AG04450 (cell line): ENCODE data around the gene PLPP1. TPM values are rescaled to one million over a fixed set of nuclear protein-coding genes. Genes with fewer than 3 reads are reported as not detected.
"Not testable (repeated sequence)": the region's sequence is repeated elsewhere in the genome, so short reads cannot be mapped to it uniquely, and the experiment has no call there.

ENCODE experiments used
- CTCF ChIA-PET: fragments of 300-600, 350-600 bp; formaldehyde crosslinking; extraction: SDS; loops from one replicate; lab custom pipeline; 2022; ENCODE audit warnings: antibody characterized with exemption, inconsistent platforms; lab: Charles Lee
- POLR2A ChIA-PET: fragments of 350-600 bp; formaldehyde crosslinking; extraction: SDS; loops from one replicate; lab custom pipeline; 2021; ENCODE audit warnings: antibody characterized with exemption, inconsistent platforms; lab: Yijun Ruan, JAX
- DNase-seq: peaks from one replicate; pipeline ENCODE4 v3.0.0-alpha.2; 2011; ENCODE audit warnings: low read depth, low spot score
- H3K27ac ChIP-seq: one replicate; pipeline ENCODE4 v1.5.1; 2012; ENCODE audit warnings: low read depth, low read length, control low read depth
- H3K27me3 ChIP-seq: one replicate; pipeline ENCODE4 v1.6.0; 2012; ENCODE audit warnings: low read length; ENCODE audit not compliant: control insufficient read depth, insufficient read depth
- H3K4me3 ChIP-seq: 2 replicates; pipeline ENCODE4 v1.5.1; 2011; ENCODE audit warnings: mild to moderate bottlenecking, low read depth, low read length, control low read depth
- H3K9me3 ChIP-seq: 2 replicates; pipeline ENCODE4 v1.5.1; 2012; ENCODE audit warnings: low read length; ENCODE audit not compliant: control insufficient read depth, insufficient read depth
- polyA plus RNA-seq: library from polyadenylated mRNA; depleted of rRNA; stranded (reverse); fragments of >200 nt; gene quantifications from 2 replicates; pipeline ENCODE4 v1.2.3, GENCODE V29; 2011
- TF ChIP-seq, protein P1 (sequence below): IDR thresholded peaks from 2 replicates; pipeline ENCODE4 v1.5.1; 2011; ENCODE audit warnings: low read depth, low read length, control low read depth, inconsistent platforms

PLPP1 gene
- polyA plus RNA-seq, 1 experiment = 54.9 TPM

- TF ChIP-seq, protein P1, sequence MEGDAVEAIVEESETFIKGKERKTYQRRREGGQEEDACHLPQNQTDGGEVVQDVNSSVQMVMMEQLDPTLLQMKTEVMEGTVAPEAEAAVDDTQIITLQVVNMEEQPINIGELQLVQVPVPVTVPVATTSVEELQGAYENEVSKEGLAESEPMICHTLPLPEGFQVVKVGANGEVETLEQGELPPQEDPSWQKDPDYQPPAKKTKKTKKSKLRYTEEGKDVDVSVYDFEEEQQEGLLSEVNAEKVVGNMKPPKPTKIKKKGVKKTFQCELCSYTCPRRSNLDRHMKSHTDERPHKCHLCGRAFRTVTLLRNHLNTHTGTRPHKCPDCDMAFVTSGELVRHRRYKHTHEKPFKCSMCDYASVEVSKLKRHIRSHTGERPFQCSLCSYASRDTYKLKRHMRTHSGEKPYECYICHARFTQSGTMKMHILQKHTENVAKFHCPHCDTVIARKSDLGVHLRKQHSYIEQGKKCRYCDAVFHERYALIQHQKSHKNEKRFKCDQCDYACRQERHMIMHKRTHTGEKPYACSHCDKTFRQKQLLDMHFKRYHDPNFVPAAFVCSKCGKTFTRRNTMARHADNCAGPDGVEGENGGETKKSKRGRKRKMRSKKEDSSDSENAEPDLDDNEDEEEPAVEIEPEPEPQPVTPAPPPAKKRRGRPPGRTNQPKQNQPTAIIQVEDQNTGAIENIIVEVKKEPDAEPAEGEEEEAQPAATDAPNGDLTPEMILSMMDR = no peak
- DNase-seq = no peak
- Histone ChIP-seq H3K27me3 (no peaks in the 10 kb centered on the region), H3K4me3 (no peak overlapping the region), H3K27ac (no peak overlapping the region), H3K9me3 (no peaks in the 10 kb centered on the region)
- ChIA-PET CTCF (interaction anchor here (1.3 kb wide), 1 partner anchor 182 kb away, joined by 5 read pairs; no protein-coding TSS in a partner anchor), POLR2A (no interaction called here)
Observed at GRCh38 chr5:55509796-55510522, 24.8 kb downstream of the PLPP1 start.

GRCh38 chr5:55509097-55509496 is 25.7 kb downstream of the PLPP1 start:
- TF ChIP-seq, protein P1 = no peak
- Histone ChIP-seq H3K4me3 (no peak overlapping the region), H3K27ac (no peak overlapping the region), H3K9me3 (no peaks in the 10 kb centered on the region), H3K27me3 (no peaks in the 10 kb centered on the region)
- CTCF ChIA-PET = interaction anchor here (1.3 kb wide), 1 partner anchor 183 kb away, joined by 5 read pairs; no protein-coding TSS in a partner anchor
- DNase-seq = no peak
- POLR2A ChIA-PET = no interaction called here

GRCh38 chr5:55507574-55507973 is 27.2 kb downstream of the PLPP1 start:
- Histone ChIP-seq H3K9me3 (no peaks in the 10 kb centered on the region), H3K27me3 (no peaks in the 10 kb centered on the region), H3K4me3 (no peak overlapping the region), H3K27ac (no peak overlapping the region)
- CTCF ChIA-PET = interaction anchor here (0.6 kb wide), 1 partner anchor 80 kb away, joined by 3 read pairs; no protein-coding TSS in a partner anchor
- POLR2A ChIA-PET = no interaction called here
- TF ChIP-seq, protein P1 = no peak
- no peak for DNase-seq

DNA sequence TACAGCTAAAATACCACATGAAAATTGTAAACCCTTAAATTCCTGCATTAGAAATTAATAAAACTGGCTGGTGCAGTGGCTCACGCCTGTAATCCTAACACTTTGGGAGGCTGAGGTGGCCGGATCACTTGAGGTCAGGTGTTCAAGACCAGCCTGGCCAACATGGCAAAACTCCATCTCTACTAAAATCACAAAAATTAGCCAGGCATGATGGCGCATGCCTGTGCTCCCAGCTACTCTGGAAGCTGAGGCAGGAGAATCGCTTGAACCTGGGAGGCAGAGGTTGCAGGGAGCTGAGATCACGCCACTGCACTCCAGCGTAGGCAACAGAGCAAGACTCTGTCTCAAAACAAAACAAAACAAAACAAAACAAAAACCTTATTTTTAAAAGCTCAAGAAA is 29.1 kb downstream of the PLPP1 start:
- ChIA-PET CTCF (interaction anchor here (0.6 kb wide), 2 partner anchors 32 to 48 kb away, joined by 4 to 7 read pairs; no protein-coding TSS in a partner anchor), POLR2A (interaction anchor here (0.6 kb wide), 1 partner anchor 74 kb away, joined by 12 read pairs; no protein-coding TSS in a partner anchor)
- H3K27ac ChIP-seq, H3K4me3 ChIP-seq, DNase-seq, H3K9me3 ChIP-seq, H3K27me3 ChIP-seq: not testable (repeated sequence)

DNA sequence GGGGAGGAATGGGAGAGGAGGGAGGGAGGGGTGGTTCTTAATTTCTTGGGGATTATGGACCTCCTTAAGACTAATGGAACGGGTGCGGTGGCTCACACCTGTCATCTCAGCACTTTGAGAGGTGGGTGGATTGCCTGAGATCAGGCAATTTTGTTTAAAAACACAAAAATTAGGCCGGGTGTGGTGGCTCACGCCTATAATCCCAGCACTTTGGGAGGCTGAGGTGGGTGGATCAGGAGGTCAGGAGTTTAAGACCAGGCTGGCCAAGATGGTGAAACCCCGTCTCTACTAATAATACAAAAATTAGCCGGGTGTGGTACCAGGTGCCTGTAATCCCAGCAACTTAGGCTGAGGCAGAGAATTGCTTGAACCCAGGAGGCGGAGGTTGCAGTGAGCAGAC is 30.8 kb downstream of the PLPP1 start:
- POLR2A ChIA-PET, DNase-seq, H3K9me3 ChIP-seq, H3K4me3 ChIP-seq, CTCF ChIA-PET, H3K27ac ChIP-seq, H3K27me3 ChIP-seq: not testable (repeated sequence)

- Histone ChIP-seq H3K27me3 (no peaks in the 10 kb centered on the region), H3K9me3 (no peaks in the 10 kb centered on the region), H3K4me3 (no peak overlapping the region), H3K27ac (no peak overlapping the region)
- TF ChIP-seq, protein P1 = no peak
- ChIA-PET CTCF (no interaction called here), POLR2A (no interaction called here)
- DNase-seq = no peak
Observed at GRCh38 chr5:55502759-55503158, 32.0 kb downstream of the PLPP1 start.
